CD1c-positive myeloid dendritic cell (primary cell): ENCODE measurements around the gene PARD3B.

Experiments
- DNase-seq: peaks from one replicate; pipeline ENCODE4 v3.0.0-alpha.2; 2016; ENCODE audit errors: extremely low spot score

PARD3B gene

DNA sequence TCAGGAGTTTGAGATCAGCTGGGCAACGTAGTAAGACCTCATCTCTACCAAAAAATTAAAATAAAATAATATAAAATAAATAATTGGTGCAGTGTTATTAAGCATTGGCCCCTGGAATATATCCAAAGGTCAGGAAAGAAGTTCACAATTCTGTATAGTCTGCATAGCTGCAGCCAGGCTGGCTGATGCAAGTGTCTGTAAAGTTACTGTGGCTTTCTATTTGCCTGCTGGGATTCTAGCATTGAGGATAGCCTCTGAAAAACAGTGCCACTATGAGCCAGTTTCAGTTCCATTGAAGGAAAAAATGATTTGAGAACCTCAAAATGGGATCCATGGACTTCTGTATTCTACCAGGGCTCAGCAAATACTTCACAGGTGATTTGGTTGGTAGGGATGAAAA, 208.6 kb downstream of the PARD3B start:
- no peak for DNase-seq

GRCh38 chr2:204754898-204755297, 209.6 kb downstream of the PARD3B start:
- DNase-seq: no peak

DNA sequence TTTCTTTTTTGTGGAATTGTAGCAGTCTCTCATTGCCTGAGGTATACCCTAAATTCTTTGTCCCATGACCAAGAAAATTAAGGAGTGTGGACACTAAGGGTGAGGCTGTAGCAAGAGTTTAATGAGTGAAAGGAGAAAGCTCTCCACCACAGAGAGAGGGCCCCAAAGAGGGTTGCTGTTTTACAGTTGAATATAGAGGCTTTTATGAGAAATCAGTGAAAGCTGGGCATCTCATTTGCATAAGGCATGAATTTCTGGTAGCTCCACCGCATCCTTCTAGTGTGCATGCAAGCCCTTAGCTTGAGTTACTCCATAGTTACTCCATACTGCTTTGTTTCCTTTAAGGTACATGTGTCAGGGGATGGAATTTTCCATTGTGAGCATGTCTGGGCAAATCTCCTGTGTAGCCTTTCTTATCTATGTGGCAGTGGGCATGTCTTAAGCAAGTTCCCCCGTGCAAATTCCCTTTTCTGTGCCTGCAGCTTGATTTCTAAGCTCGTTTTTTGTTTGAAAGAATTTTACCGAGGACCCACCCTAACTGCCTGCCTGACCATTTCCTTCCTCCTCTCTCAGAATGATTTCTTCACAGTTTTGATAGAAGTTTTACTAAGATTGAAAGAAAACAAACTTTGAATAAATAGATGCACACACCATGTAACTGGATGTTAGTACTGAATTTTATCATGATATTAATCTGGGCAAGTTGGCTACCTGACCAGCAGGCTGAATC, 218.9 kb downstream of the PARD3B start:
- no peak for DNase-seq

- DNase-seq: no peak
Observed at GRCh38 chr2:204770735-204771134, 225.5 kb downstream of the PARD3B start.

DNA sequence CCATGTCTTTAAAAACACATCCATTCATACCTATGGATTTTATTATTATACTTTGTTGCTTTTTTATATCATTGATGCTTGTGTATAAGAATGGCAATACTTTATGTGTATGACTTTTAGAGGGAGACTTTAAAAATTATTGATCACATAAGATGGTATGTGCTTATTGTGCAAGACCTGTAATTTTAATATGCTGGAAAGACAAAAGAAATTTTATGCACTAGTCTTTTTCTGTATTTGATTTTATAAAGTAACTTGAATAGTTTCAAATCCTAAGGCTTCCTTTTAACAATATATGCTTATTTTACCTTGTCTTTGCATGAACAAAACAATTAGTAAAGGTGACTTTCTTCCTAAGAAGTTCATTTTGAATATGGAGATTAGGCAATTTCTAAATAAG, 226.4 kb downstream of the PARD3B start:
- no peak for DNase-seq

GRCh38 chr2:204772546-204772945, 227.3 kb downstream of the PARD3B start:
- no peak for DNase-seq

DNA sequence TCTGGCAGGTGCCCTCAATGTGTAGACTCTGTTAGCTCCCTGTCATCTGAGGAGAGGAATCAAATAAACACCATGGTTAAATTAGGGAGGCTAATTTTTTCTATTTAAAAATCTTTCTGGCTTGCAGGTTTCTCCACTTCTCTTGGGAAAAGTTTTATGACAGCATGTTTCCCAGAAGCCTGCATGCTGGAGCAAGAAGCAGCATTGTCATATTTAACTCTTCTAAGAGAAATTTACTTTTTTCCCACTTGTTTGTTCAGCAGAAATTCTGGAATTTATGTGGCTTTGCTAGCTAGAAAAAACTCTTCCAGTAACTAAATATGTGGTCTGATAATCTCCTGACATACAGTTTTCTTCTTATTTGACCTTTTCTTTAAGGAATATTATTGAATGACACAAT, 230.5 kb downstream of the PARD3B start:
- DNase-seq: no peak

DNA sequence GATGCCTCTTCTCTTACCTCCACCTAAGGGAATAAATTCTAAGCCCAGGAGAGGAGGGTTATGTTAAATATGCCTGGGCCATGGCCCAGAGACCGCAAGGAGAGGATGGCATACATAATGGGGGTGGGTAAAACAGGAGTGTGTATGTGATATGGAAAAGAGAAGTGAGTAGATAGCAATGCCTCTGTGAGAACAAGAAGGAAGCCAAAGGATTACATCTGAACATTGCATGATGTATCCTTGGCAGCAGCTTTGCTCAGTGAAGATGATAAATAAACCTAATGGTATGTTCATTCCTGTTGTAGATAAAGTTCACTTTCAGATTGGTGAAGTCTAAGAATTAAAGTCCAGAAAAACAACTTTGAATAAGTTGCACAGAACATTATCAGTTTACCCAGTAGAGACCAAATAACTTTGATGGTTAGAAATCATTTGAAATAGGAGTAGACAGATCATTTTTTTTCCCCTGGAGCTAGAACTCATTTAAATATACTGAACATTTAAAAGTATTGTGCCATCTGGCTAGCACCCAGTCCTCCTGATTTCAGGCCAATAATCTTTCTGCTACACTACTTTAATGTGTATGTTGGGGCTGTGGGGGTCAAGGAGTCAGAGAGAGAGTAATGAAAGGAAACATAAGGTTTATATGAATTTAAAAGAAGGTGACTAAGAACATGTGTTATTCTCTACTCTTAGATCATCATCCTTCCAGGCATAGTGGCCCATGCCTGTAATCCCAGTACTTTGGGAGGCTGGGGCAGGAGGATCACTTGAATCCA, 231.7 kb downstream of the PARD3B start:
- no peak for DNase-seq

DNA sequence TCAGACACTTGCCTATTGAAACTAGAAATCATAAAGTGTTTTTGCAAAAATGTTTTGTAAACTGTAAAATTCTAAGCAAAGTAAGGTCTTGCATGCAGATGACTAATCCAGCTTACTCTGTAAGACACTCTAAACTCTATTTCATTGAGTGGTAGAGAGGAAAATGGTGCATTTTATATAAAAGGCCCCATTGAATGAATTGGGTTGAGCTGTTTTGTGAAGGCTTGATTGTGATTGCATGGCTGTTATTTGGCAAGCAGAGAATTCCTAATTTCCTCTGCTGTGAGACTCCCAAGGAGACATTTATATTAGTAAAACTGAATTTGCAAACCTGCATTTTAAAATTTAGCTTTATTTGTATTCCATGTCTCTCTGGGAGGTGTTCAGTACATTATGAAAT, 234.5 kb downstream of the PARD3B start:
- DNase-seq: no peak

- no peak for DNase-seq
Observed at GRCh38 chr2:204781941-204782340, 236.7 kb downstream of the PARD3B start.

DNA sequence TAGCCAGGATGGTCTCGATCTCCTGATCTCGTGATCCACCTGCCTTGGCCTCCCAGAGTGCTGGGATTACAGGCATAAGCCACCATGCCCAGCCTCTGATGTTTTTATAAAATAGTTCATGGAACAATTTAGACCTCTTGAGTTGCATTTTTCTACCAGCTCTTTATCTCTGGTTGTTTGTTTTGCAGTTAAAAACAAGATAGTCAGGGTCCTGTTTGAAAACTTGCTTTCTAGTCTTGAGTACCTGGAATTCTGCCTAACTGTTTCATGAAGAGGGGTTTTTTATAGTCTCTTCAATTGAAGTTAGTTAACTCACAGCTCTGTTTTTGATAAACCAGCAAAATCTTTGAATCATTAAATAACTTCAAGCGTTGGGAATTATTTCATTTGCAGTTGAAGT, 244.8 kb downstream of the PARD3B start:
- no peak for DNase-seq

GRCh38 chr2:204791230-204791629, 246.0 kb downstream of the PARD3B start:
- DNase-seq: no peak

- no peak for DNase-seq
Observed at GRCh38 chr2:204794624-204795023, 249.3 kb downstream of the PARD3B start.

- no peak for DNase-seq
Observed at GRCh38 chr2:204795156-204795555, 249.9 kb downstream of the PARD3B start.

- DNase-seq: no peak
Observed at GRCh38 chr2:204796581-204796980, 251.3 kb downstream of the PARD3B start.

GRCh38 chr2:204799791-204800190, 254.5 kb downstream of the PARD3B start:
- DNase-seq: no peak

DNA sequence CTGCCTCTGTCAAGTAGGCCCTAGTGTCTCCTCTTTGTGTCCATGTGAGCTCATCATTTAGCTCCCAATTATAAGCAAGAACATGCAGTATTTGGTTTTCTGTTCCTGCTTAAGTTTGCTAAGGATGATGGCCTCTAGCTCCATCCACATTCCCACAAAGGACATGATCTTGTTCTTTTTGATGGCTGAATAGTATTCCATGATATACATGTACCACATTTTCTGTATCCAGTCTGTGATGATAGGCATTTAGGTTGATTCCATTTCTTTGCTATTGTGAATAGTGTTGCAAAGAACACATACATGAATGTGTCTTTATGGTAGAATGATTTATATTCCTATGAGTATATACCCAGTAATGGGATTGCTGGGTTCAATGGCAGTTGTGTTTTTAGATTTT, 263.2 kb downstream of the PARD3B start:
- no peak for DNase-seq

DNA sequence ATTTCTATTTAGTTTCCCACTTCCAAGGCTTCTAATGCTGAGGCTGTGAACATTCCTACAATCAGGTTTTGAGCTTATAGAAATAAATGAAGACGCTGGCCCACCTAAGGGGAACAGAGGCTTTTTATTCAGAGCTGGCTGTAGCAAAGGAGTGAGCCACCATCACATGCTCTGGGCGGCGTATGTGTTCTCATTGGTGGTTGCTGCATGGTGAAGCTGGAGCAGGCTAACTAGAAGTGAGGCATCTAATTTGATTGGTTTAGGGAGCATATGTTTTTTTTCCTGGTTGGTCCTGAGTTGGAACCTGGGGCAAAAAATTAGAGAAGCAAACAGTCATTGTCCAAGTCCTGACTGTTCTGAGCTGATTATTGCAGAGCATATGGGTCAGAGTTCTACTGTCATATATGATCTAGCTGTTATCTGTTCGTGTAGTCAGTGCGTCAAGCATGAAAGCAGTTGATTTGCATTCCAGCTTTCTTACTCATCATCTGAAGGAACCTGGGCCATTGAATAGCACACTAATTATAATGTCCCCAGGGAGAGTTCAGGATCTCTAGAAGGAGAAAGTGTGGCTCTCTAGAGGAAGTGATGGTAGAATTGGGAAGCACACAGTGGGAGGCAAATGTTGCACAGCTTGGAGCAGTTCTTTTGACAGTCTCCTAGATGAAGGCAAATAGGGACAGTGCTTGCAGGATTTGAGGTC, 279.6 kb downstream of the PARD3B start:
- no peak for DNase-seq

DNA sequence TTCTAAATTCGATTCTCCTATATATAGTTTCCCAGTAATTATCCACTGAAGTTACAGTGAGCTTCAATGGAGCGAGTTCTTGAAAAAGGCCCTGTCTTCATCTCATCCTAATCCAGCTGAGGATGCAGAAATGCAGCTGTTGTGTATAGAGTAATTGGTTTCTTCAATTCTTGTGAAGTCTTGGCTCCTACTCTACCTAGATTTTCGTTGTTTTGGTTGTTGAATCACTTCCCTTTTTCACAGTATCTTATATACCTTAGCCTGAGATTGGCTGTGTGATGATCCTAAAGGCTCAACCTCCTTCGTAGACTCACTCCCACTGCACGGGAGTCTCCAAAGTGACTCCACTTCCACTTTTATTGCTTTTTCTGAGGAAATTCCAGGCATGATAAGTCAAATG, 280.4 kb downstream of the PARD3B start:
- no peak for DNase-seq

DNA sequence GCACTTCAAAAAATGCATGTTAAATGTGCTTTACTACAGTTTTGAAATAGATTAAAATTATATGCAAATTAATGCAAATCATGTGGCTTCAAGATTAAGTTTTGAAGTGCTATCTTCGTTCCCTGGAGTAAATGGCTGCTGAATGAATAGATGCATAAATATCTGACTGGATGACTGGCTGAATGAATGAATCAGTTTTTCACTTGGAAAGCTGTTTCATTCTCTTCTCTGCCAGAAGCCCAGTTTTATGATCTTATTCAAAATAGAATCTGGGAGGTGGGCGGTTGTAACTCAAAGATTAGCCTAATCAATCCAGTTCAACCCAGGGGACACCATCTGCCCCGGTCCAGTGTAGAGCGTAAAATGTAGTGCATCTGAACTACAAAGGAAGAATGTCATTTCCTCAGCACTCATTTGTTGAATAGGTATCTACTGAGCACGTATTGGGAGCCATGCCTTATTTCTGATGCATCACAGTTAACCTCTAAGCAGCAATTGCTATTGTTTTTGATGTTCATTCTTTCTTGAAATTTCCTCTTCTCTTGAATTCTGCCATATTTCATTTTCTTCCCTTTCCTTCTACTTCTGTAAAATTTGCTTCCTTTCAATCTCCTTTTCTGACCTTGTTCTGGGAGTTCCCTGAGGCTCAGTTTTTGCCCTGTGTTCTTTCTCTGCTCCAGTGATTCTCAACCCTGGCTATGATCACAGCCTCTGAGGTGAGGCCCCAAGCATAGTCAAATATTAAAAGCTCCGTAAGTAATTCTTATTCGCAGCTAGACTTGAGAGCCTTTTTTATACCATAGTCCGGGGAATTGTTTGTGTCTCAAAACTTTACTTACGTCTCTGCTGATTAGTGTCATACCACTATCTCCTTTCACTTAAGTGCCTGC, 282.7 kb downstream of the PARD3B start:
- DNase-seq: no peak

DNA sequence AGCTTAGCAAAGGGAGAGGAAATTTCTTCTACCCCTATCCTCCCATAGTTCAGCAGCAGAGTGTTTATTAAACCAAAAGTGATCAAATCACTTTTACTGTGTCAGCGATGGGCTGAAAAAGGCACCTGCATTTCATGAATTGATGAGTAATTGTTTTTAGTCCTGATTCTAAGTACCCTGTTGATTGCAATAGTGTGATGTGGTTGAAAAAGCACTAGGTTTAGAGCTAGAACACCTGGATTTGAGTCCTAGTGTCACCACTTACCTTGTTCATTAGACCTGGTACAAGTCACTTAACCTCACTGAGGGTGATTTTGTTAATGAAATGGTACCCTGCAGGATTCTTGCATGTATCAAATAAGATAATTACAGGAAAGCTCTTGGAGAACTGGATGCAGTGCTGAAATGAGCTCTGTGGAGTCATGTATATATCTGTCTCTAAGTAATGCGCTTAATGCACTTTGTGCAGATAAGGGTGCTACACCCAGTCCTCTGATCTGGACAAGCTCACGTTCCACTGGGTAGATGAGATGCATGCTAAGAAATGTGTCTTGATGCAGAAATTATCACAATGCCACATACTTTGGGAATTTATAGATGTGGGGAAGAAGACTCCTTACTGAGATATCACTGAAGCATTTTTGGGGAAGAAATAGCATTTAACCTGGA, 289.6 kb downstream of the PARD3B start:
- DNase-seq: no peak
